GM12801 (cell line): Measurements from ENCODE around the gene LMNB1.

Experiments
- CTCF ChIP-seq: IDR thresholded peaks from one replicate; pipeline ENCODE4 v1.5.1; 2011; ENCODE audit warnings: control low read depth; ENCODE audit not compliant: insufficient read length; ENCODE audit errors: extremely low read depth

LMNB1 gene

DNA sequence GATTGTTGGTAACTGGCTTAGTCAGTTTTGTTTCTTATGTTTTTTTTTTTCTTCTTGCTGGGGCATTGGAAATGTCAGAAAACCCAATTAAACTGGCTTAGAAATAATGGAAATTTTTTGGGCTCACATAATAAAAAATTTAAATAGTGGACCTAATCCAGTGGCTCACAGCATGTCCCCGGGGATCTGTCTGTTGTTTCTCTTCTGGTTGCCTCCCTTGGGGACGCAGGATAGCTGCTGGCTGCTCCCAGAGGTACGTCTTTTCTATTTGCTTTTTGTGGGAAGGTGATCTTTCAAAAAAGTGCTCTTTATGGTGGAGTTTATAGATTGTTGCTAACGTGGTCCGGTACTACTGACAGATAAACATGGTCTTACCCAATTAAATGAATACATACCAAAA lies 52.2 kb downstream of the LMNB1 start:
- TF ChIP-seq CTCF = no peak

DNA sequence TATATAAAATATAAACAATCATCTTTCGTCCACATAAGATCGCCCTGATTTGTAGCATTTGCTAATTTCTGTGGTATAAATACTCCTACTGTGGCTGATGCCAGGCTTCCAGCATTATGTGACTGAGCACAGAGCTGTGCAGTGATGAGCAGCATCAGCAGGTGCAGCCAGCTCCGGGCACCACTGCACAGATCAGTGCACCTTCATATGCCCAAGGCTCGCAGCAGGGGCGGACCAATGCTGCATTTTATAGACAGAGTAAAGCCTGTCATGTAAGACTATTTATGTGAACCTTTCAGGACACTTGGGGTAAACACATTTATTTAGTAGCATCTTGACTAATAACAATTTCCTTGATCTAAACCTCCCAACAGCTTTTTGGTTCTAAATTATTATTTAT lies 53.1 kb downstream of the LMNB1 start:
- no peak for TF ChIP-seq CTCF

DNA sequence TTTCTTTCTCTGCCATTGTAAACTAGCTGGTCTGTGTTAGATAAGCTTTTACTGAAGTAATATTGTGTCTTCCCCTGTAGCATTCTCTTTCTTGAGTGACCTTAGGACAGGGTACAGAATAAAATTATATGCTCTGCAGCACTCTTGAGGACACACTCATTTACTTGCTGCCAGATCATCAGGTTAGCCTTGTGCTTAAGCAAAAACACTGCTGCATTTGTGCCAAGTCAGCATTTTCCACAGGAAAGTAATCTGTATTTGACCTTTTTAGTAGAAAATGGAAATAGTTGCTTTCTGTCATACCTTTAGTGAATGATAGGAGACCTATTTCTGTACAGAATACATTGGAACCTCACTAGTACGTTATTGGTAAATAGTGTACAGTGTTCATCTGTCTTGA lies 54.2 kb downstream of the LMNB1 start:
- no peak for TF ChIP-seq CTCF

DNA sequence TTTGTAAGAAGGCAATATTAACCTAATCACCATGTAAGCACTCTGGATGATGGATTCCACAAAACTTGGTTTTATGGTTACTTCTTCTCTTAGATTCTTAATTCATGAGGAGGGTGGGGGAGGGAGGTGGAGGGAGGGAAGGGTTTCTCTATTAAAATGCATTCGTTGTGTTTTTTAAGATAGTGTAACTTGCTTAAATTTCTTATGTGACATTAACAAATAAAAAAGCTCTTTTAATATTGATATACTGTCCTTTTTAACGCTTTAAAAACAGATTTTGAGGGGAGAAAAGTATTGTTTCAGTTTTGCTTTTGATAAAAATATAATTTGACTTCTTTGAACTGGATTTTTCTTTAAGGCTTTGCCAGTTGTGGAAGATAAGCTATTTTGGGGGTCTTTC lies 59.8 kb downstream of the LMNB1 start:
- no peak for TF ChIP-seq CTCF

DNA sequence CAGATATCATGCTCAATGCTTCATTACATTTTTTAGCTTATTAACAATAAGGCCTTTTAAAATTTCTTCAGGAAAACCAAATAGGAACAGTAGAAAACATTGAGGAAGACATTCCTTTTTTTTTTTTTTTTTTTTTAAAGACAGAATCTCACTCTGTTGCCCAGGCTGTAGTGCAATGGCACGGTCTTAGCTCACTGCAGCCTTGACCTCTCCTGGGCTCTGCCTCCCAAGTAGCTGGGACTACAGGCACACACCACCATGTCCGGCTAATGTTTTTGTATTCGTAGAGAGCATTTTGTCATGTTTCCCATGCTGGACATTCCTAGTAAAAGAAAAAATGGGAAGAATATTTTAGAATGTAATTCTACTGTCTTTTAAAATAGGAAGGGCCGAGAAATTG lies 60.3 kb downstream of the LMNB1 start:
- TF ChIP-seq CTCF = no peak

DNA sequence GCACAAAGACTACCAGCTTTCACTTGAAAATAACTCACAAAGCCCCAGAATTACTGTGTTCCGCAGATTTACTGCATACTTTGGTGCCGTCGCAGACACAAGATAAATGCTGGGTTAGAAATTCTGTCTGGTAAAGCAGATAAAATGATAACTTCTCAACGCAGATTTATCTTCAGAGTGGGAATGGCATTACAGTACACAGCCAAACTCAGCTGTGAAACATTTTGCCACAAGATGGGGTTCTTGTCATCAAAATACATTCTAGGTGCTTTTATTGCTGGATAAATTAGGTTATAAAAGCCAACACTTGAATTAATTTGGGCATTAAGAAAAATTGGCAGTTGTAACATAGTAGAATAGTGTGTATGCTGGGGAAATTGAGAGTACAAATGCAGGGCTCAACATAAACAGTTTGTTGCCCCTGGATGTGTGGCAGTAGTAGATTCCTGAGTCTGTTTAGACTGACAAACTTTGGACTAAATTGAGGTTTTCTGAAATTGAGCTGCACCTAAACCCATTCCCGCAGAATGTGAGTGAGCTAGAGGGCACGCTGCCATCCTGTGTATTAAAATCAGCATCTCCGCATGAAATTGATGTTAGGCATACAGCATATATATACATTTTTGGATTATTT lies 61.1 kb downstream of the LMNB1 start:
- TF ChIP-seq CTCF = no peak

- no peak for TF ChIP-seq CTCF
These were observed 69.4 kb downstream of the LMNB1 start for GRCh38 chr5:126846344-126846743.
